NOMO-1 treated with DMSO at 0.1 percent for 48 hours (cell line): Measurements from ENCODE around the gene KDM4E.
A peak's percentile ranks its signal among the peaks of the same experiment; 100 is the strongest.

ENCODE experiments used
- DNase-seq: peaks from one replicate; lab custom pipeline; 2025; ENCODE audit not compliant: unreplicated experiment; lab: John Stamatoyannopoulos, UW

KDM4E gene

GRCh38 chr11:95050595-95051202, 25.6 kb downstream of the KDM4E start:
- DNase-seq: no peak

DNA sequence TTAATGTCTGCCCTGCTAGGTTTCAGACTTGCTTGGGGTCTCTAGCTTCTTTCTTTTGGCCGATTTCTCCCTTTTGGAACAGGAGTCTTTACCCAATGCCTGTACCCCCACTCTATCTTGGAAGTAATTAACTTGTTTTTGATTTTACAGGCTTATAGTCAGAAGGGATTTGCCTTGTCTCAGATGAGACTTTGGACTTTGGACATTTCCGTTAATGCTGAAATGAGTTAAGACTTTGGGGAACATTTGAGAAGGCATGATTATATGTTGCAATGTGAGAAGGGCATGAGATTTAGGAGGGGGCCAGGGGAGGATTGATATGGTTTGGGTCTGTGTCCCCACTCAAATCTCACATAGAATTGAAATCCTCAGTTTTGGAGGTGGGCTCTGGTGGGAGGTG, 29.3 kb downstream of the KDM4E start:
- DNase-seq: no peak

DNA sequence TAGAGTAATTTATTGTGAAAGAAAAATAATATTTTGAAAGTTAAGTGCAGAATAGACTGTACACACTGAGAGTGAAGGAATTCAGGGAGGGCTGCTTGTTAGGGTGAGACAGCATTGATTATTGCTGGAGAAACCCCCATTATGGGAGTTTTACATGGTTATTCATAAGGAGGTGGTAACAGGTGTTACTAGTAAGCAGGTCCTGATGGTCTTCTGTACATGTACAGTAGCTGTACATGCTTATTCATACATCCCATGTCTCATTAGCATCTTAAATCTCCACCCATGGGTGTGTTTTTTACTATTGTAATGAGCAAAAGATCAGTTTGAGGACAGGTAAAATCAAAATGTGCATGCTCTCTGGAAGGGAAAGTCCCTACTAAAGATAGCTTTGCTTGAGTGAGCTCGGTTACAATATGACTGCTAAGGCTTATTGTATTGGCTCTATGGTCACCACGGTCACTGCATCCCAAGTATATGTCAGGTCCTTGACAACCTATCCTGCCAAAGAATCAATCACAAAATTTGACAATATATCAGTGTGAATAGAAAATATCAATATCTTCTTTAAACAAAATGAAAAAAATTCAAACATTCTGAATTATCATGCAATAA, 30.3 kb downstream of the KDM4E start:
- no peak for DNase-seq

GRCh38 chr11:95057959-95058358, 32.9 kb downstream of the KDM4E start:
- DNase-seq: no peak

DNA sequence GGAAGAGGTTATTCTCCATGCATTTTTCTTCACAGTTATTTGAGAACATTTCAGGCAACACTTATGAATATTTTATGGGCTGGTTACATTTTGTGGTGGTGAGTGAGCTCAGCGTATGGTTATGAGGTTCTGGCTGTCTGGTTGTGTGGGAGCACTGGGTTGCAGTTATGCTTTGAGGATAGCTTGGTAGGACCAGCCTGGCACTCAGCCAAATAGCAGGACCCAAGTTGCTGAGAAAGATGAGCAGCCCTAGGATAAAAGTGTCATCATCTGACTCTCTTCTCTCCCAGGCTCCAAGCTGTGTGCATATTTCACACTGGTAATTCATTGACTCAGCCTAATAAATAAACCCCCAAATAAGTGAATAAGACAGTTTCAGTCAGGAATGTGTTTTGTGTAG, 33.6 kb downstream of the KDM4E start:
- DNase-seq: no peak

DNA sequence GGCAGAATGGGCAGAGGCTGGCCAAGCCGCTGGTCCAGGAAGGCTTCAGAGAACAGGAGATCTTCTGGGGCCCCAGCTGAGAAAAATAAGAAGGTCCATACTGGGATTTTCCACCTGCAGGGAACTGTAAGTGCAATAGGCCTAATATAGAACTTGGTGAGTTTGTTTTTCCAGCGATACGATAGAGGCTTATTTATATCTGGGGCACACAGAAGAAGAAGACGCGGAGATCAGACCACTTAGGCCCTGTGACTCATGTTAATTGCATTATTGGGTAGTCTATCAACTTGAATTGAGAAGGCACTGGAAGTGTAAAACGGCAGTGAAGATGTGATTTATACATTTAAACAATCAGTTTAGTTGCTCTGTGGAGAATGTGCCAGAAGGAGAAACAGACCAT, 34.0 kb downstream of the KDM4E start:
- DNase-seq: no peak

DNA sequence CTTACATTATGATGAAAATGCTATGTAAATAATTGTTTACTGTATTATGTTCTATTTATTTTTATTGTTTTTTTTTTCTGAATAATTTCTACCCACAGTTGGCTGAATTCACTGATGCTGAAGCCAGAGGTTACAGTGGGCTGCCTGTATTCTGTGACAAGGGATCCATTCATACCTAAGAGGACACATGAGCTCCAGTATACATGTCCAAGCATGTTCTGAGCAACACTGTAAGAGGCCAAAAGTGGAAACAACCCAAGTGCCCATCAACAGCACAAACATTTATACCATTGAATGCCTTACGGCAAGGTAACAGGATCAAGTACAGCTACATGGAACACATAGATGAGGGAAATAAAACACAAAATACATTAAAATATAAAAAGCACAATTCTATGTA, 40.3 kb downstream of the KDM4E start:
- DNase-seq: no peak

GRCh38 chr11:95066716-95067038, 41.6 kb downstream of the KDM4E start, which contains the start of gene SRSF8:
TSS of gene SRSF8 (plus strand) at chr11:95066919. CDS start at chr11:95067227, 308 bp downstream.
- peak; percentile 42 for DNase-seq

DNA sequence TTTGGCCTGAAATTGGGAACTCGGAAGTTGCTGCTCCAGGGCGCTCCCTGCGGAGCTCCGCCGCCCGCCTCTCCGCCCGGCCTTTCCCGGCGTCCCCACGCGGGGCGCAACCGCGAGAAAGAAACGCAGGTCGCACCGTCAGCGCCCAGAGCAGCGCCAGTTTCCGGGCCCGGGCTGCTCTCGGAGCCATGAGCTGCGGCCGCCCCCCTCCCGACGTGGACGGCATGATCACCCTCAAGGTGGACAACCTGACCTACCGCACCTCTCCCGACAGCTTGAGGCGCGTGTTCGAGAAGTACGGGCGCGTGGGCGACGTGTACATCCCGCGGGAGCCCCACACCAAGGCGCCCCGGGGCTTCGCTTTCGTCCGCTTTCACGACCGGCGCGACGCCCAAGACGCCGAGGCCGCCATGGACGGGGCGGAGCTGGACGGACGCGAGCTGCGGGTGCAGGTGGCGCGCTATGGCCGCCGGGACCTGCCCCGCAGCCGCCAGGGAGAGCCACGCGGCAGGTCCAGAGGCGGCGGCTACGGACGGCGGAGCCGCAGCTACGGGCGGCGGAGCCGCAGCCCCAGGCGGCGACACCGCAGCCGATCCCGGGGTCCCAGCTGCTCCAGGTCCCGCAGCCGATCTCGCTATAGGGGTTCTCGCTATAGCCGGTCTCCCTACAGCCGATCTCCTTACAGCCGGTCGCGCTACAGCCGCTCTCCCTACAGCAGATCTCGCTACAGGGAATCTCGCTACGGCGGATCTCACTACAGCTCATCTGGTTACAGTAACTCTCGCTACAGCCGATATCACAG, 42.2 kb downstream of the KDM4E start:
- peak; percentile 62 for DNase-seq

- peak; percentile 52 for DNase-seq
These were observed 42.8 kb downstream of the KDM4E start for GRCh38 chr11:95067841-95068219.

DNA sequence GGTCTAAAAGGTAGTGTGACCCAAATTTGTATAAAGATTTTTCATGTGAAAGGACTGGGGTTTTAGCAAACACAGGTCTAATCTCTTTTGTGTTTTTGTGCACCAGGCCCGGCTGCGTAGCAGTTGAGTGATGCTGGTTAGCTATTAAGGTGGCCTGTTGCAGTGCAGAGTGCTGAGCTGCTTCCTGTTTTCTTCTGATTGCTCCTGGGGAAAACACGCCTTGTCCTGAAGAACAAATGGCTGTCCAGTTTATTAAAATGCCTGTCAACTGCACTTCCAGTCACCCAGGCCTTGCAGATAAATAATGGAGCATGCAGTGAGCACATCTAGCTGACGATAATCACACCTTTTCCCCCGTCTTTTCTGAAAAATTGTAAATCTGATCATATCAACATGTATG, 43.5 kb downstream of the KDM4E start:
- peak; percentile 97 for DNase-seq

DNA sequence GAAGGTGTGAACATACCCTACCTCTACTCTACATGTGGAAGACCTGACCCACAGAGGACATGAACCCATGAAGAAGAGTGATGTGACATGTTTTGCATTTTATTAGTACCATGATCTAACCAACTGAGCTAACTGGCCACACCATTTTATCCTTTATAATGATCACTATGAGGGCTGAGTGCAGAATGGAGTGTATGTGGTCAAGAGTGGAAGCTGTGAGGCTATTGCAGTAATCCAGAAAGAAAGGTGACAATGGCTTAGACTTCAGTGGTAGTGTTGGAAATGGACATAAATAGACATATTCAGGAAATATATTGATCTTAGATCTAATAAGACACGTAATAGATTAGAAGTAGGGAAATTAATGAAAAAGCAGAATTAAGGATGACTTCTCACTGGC, 45.4 kb downstream of the KDM4E start:
- DNase-seq: no peak

DNA sequence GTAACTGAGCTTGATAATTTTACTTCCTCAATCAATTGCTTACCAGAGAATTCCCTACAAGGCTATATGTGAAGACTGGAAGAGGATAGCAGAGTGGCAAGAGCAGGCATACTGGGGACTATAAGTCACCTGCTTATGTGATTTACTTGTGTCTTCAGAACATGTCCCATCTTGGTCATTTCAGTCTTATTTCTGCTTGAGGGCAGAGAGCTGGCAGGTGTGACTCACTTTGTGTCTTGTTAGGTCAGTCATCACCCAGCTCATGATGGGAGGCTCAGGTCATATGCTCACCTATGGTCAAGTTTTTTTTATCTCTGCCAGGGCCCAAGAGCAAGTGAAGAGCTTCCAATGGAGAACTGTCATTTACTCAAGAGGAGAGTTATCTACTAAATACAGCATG, 47.9 kb downstream of the KDM4E start:
- no peak for DNase-seq

GRCh38 chr11:95074792-95075563, 49.9 kb downstream of the KDM4E start:
- no peak for DNase-seq

DNA sequence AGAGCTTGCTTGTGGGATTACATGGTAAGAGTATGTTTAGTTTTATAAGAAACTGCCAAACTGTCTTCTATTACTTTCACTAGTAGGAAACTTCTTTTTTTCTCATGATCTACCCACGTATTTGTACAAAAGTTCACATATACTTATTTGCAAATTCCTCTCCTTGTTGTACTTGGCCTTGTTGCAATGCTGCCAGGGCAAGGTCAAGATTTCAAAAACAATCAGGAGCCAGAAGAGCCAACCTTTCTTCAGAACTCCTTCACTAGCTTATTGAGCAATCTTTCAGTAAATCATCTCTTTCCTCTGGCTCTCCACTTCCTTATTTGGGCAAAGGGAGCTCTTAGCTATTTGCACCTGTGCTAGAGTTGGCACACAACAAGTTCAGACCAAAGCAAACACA, 51.4 kb downstream of the KDM4E start:
- DNase-seq: peak; percentile 89

GRCh38 chr11:95076981-95077380, 51.9 kb downstream of the KDM4E start:
- DNase-seq: no peak
